Measurements from ENCODE around the gene PERM1. TPM values are rescaled to one million over a fixed set of nuclear protein-coding genes. Genes with fewer than 3 reads are reported as not detected.
"Not testable (repeated sequence)": the region's sequence is repeated elsewhere in the genome, so short reads cannot be mapped to it uniquely, and the experiment has no call there.

PERM1 gene
- total RNA-seq, 2 donors from 2014 or later, result not detected

DNA sequence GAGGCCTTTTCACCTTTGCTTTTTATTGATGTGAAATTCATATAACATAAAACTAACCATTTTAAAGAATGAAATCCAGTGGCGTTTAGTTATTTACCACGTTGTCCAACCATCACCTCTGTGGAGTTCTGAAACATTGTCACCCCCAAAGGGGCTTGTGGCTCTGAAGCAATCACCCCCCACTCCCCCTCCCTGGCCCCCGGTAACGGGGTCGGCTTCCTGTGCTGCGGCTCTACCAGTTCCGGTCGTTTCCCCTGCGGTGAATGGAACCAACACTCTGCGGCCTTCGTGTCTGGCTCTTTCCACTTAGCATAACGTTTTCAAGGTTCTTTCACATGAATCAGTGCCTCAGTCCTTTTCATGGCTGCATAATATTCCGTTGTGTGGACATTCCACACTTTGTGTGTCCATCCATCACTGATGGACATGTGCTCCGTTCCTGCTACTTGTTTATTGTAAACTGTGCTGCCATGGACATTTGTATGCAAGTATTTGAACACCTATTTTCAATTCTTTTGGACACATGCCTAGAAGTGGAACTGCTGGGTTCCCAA is 29.6 kb upstream of the PERM1 start:
- H3K27me3 Mint-ChIP-seq, result no peaks in the 10 kb centered on the region
- no peaks in the 10 kb centered on the region for H3K36me3 Mint-ChIP-seq

DNA sequence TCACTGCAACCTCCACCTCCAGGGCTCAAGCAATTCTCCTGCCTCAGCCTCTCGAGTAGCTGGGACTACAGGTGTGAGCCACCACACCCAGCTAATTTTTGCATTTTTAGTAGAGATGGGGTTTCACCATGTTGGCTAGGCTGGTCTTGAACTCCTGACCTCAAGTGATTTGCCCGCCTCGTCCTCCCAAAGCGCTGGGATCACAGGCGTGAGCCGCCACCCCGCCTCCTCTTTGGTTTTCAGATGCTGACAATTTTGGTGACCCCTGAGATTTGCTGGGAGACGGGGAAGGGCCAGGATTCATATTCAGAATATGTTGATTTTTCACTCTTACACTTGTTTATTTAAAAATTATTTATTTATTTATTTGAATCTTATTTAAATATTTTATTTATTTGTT is 28.2 kb upstream of the PERM1 start:
- not testable (repeated sequence) for ATAC-seq; H3K9me3 Mint-ChIP-seq; H3K36me3 Mint-ChIP-seq; H3K27me3 Mint-ChIP-seq; H3K4me3 Mint-ChIP-seq; DNase-seq (ENCODE audit: low spot score); H3K27ac Mint-ChIP-seq
- H3K4me1 Mint-ChIP-seq (ENCODE audit: low read depth in 2 of 2), result peaks cover 22 to 36% of the 10 kb centered on the region in 2 donors

More for the DNA sequence above, 29.6 kb upstream of the PERM1 start:
- DNase-seq (ENCODE audit: low spot score), result peak; percentile 57
- Mint-ChIP-seq H3K9me3 (peaks cover 3% of the 10 kb centered on the region), H3K27ac (no peak overlapping the region), H3K4me1 (ENCODE audit: low read depth in 2 of 2) (peaks cover 20 to 31% of the 10 kb centered on the region in 2 donors), H3K4me3 (no peak overlapping the region)
- no peak for ATAC-seq

DNA sequence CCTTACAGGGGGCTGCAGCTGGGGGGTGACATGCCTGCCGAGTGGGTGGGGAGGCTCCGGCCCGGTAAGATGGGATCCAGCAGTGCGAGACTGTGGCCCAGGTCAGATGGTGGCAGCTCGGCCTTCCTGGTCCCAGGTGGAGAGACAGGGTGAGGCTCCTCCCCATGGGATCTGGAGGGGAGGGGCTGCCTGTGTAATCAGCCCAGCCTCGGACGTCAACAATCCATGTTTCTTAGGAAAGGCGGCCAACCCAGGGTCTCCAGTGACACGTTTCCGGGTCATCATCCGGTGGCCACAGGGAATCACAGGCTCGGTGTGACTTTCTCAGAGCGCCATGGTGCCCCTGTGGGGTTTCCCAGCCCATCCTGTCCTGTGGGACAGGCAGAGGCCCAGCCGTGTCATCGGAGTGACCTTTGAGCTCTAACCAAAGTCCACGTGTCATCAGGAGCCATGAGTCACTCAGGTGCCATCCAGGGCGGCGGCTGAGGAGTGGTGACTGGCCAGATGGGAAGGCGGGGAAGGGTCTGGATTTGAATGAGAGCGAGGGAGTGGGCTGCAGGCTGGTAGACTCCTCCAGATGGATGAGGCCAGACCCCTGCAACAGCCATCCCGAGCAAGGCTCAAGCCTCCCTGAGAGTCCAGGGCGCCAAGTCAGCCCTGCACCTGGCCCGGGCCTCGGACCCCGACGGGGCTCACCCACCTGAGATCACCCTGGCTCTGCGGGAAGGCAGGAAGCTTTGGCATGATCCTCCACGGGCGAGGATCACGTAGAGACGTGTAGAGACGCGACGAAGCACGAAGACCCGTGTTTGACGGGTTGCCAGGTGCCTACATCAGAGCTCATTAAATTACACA is 24.6 kb upstream of the PERM1 start:
- H3K27me3 Mint-ChIP-seq, result peaks cover 8 to 11% of the 10 kb centered on the region in 2 donors

DNA sequence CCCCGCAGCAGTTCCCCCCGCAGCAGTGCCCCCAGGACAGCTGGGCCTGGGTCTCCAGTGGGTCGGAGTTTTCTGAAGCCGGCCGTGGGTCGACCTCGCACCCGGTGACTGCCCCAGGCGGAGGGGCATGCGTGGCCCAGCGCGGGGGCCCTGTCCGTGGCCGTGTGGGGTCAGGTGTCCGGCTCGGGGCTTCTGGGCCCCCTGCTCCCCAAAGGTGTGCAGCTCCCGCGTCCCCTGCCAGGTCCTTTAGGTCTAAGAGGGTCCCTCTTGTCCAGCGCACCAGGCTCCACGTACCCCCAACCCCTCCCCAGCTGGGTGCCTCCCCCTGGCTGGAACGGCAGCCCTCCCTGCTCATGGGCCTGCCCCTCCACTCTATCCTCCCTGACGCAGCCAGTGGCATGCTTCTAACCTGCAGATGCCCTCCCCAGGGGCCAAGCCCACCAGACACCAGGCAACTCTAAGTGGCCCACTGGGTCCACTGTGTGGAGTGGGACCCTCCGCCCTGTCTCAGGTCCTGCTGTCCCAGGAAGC is 23.9 kb upstream of the PERM1 start:
- Mint-ChIP-seq H3K4me1 (ENCODE audit: low read depth in 2 of 2) (peaks cover 15 to 19% of the 10 kb centered on the region in 2 donors), H3K27me3 (peaks cover 8 to 11% of the 10 kb centered on the region in 2 donors), H3K9me3 (peaks cover 3% of the 10 kb centered on the region), H3K36me3 (no peaks in the 10 kb centered on the region), H3K4me3 (no peak overlapping the region), H3K27ac (peak overlapping the region in 1 of 2 donors; percentile 73)
- DNase-seq (ENCODE audit: low spot score), result peak; percentile 59
- no peak for ATAC-seq

More for the DNA sequence above, 24.6 kb upstream of the PERM1 start:
- Mint-ChIP-seq H3K9me3 (peaks cover 3% of the 10 kb centered on the region), H3K27ac (peak overlapping the region in 1 of 2 donors; percentile 73), H3K4me1 (ENCODE audit: low read depth in 2 of 2) (peaks cover 15 to 19% of the 10 kb centered on the region in 2 donors), H3K4me3 (no peak overlapping the region), H3K36me3 (no peaks in the 10 kb centered on the region)
- ATAC-seq (no peak), DNase-seq (ENCODE audit: low spot score) (peak; percentile 56)

DNA sequence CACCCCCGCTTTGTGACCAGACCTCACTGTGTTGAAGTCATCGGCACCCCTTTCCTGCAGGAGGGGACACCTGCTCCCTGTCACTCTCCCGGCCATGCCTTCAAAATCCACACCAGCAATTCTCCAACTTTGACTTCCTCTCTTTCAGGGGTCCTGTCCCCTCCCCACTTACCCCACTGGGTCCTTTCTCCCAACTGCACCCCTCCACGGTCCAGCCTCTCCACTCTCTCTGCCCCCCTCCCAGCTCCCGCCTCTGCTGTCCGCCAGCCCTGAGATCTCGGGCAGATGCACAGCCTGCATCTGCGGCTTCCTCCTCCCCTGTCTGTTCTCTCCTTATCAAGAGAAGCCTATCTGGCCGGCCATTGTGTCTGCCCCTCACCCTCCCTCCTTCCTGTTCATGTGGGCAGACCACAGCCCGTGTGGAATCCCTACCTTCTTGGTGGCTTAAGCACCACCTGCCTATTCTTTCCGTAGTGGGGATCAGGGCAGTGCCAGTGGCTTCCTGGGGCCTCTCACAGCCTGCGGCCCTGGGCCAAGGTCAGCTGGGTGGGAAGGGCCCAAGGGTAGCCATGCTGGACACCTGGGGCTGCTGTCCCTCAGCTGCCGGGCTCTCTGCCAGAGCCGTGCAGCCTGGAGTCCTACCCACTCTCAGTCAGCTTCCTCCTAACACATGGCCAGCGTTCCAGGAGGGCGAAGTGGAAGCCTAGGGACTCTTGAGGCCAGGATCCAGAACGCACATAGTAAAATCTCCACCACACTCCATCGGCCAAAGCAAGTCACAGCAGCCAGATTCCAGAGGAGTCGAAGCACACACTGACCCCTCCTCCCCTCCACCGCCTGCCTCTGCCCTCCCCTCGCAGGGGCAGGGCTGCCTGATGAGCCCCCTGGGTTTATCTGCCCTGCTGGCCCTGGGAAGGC is 23.1 kb upstream of the PERM1 start:
- H3K9me3 Mint-ChIP-seq, result peaks cover 3% of the 10 kb centered on the region
- DNase-seq (ENCODE audit: low spot score) (peak; percentile 58), ATAC-seq (peak in 1 of 2 donors; percentile 15)
- H3K4me3 Mint-ChIP-seq, result peak overlapping the region; percentile 24
- no peaks in the 10 kb centered on the region for H3K36me3 Mint-ChIP-seq
- H3K27me3 Mint-ChIP-seq, result peaks cover 8 to 11% of the 10 kb centered on the region in 2 donors
- peak overlapping the region in 1 of 2 donors; percentile 77 for H3K27ac Mint-ChIP-seq
- peaks cover 15 to 21% of the 10 kb centered on the region in 2 donors for H3K4me1 Mint-ChIP-seq (ENCODE audit: low read depth in 2 of 2)

DNA sequence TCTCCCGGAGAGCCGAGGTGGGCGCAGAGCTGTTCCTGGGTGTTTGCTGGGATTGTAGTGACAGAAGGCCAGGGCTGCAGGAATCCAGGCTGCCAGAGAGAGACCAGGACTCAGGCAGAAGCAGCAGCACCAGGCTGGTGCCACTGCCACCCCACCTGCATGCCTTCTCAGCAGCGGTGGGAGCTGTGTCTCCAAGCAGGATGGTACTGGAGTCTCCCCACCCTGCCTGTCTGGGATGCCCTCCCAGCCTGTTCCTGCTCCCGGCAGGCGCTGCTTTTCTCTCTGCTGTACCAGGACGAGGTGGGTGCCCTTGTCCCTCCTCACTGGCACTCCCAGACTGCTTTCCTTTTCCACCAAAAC is 22.5 kb upstream of the PERM1 start:
- Mint-ChIP-seq H3K4me1 (ENCODE audit: low read depth in 2 of 2) (peaks cover 15 to 21% of the 10 kb centered on the region in 2 donors), H3K27ac (peak overlapping the region in 1 of 2 donors; percentile 77), H3K9me3 (peaks cover 3% of the 10 kb centered on the region), H3K27me3 (peaks cover 8 to 11% of the 10 kb centered on the region in 2 donors), H3K4me3 (peak overlapping the region; percentile 24), H3K36me3 (no peaks in the 10 kb centered on the region)
- DNase-seq (ENCODE audit: low spot score) (peak; percentile 23), ATAC-seq (no peak)

DNA sequence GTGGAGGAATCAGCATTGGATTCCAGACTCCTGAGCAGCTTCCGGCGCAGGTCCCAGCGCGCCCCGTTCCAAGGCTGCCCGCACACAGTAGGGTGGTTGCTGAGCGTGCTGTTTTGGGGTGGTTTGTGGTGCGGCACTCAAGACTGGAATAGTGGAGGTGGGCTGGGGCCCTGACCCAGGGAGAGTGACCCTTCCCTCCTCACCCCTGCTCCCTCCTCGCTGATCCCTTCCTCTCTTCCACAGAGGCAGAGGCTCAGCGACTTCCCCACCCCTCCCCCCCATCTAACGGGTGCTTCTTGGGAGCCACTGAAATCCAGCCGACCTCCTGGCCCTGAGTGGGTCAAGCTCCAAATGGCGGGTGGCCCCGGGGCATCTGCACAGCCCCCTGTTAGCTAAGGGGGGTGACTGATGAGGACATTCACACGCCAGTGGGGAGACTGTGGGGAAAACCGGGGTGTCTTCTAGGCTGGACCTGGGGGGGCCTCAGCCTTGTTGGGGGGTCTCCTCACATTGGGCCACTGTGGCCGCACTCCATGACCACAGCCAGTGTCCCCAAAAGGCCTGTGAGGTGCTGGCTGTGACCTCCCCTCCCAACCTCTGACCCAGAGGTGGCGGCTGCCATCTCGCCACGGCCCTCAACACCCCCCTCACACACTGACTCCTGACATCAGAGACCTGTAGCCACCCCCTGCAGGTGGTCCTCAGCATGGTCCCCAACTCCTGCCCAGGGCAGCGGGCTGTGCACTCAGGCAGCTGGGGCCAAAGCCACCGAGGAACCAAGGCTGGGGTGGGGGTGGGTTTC is 21.9 kb upstream of the PERM1 start:
- Mint-ChIP-seq H3K27ac (no peak overlapping the region), H3K27me3 (peaks cover 8 to 11% of the 10 kb centered on the region in 2 donors), H3K9me3 (no peaks in the 10 kb centered on the region), H3K4me1 (ENCODE audit: low read depth in 2 of 2) (peaks cover 9 to 16% of the 10 kb centered on the region in 2 donors), H3K36me3 (no peaks in the 10 kb centered on the region), H3K4me3 (no peak overlapping the region)
- ATAC-seq (no peak), DNase-seq (ENCODE audit: low spot score) (peak; percentile 56)

DNA sequence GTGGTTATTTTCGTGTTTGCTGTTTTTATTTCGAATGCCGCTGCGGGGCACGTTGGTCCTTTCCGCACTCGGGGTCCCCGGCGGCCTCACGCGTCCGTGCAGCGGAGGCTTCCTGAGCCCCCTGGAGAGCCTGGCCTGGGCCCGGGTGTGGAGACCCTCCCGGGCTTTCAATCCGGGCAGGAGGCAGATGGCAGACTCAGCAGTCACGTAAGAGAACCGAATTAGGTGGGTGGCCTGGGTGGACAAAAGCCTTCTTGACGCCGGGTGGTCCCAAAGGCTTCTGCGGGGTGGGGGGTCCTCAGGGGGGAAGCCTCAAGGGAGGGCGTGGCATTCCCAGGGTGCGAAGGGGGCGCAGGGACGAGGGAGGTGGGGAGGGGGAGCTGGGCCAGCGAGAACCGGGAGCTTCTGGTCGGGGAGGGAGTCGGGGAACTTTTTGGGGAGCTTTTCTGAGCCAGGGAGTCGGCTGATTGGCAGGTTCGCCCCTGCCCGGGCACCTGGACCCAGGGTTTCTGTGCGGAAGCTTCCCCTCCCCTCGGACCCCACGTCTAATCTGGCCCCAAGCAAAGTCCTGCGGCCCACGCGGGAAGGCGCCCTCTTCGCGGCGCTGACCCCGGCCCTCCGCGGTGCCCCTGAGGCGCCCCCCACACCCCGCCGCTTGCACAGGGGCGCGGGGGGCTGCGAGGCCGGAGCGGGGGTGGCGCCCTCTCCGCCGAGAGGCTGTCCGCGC is 19.3 kb upstream of the PERM1 start:
- H3K9me3 Mint-ChIP-seq, result no peaks in the 10 kb centered on the region
- peak overlapping the region; percentile 58 for H3K4me3 Mint-ChIP-seq
- H3K4me1 Mint-ChIP-seq (ENCODE audit: low read depth in 2 of 2), result peaks cover 9 to 15% of the 10 kb centered on the region in 2 donors
- H3K36me3 Mint-ChIP-seq, result no peaks in the 10 kb centered on the region
- no peak for ATAC-seq
- peaks cover 10 to 11% of the 10 kb centered on the region in 2 donors for H3K27me3 Mint-ChIP-seq
- H3K27ac Mint-ChIP-seq, result no peak overlapping the region
- no peak for DNase-seq (ENCODE audit: low spot score)

DNA sequence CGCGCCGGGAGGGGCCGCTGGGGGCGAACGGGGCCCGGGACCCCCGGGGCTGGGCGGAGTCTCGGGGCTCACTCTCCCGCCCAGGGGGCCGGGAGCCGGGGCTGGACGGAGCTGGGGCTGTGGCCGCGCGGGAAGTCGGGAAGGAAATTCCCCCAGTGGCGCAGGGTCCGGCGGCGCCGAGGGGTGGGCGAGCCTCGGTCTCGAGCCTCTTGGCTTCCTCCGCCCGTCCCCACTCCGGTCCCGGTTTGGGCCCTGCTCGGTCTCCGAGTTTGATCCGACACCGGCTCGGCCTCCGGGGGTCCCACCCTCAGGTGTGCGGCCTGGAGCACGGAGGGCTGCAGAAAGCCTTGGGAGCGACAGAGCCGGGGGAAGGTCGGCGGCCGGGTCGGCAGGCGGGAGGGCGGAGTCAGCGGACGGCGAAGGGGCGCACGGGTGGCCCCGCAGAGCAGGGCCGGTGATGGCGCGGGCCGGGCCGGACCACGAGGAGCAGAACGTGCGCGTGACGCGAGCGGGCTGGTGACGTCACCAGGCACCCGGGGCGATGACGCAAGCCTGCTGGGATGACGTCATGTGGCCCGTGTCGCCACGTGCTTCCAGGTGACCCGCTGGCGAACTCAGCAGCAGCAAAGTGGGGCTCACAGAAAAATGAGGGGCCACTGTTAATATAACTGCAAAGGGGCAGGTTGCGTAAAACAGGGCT is 18.6 kb upstream of the PERM1 start:
- H3K4me3 Mint-ChIP-seq, result peak overlapping the region; percentile 58
- peaks cover 9 to 16% of the 10 kb centered on the region in 2 donors for H3K4me1 Mint-ChIP-seq (ENCODE audit: low read depth in 2 of 2)
- H3K27me3 Mint-ChIP-seq, result peaks cover 14 to 17% of the 10 kb centered on the region in 2 donors
- ATAC-seq (peak; percentile 1 to 36), DNase-seq (ENCODE audit: low spot score) (peak; percentile 64)
- no peak overlapping the region for H3K27ac Mint-ChIP-seq
- no peaks in the 10 kb centered on the region for H3K36me3 Mint-ChIP-seq
- no peaks in the 10 kb centered on the region for H3K9me3 Mint-ChIP-seq

DNA sequence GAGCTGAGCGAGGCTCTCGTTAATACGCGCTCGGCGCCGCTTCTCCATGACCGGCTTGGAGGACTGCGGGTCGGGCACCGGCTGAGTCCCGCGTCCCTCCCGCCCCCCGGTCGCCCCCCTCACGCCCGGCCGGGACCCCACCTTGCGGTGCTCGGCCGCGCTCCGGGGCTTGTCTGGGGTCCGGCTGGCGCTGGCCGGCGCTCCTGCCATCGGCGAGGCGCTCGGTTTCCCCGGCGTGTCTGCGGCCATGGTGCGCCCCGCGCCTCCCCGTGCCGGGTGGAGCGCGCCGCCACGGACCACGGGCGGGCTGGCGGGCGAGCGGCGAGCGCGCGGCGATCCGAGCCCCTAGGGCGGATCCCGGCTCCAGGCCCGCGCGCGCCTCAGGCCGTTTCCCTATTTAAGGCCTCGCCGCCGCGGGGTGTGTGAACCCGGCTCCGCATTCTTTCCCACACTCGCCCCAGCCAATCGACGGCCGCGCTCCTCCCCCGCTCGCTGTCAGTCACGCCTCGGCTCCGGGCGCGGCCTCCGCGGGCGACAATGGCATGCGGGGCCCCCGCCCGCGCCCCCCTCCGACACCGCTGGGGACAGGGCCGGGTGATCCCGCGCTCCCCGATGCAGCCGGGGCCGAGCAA is 17.9 kb upstream of the PERM1 start, which contains the start of gene HES4:
Gene HES4 (minus strand): TSS at position 373 of the 632 bp plus-strand sequence. CDS start 124 bp downstream, at position 249.
- no peak within 1 kb of the TSS for H3K27ac Mint-ChIP-seq
- H3K4me3 Mint-ChIP-seq, result peak within 1 kb of the TSS; percentile 58
- peaks cover 4 to 11% of the 10 kb centered on the region in 2 donors for H3K4me1 Mint-ChIP-seq (ENCODE audit: low read depth in 2 of 2)

DNA sequence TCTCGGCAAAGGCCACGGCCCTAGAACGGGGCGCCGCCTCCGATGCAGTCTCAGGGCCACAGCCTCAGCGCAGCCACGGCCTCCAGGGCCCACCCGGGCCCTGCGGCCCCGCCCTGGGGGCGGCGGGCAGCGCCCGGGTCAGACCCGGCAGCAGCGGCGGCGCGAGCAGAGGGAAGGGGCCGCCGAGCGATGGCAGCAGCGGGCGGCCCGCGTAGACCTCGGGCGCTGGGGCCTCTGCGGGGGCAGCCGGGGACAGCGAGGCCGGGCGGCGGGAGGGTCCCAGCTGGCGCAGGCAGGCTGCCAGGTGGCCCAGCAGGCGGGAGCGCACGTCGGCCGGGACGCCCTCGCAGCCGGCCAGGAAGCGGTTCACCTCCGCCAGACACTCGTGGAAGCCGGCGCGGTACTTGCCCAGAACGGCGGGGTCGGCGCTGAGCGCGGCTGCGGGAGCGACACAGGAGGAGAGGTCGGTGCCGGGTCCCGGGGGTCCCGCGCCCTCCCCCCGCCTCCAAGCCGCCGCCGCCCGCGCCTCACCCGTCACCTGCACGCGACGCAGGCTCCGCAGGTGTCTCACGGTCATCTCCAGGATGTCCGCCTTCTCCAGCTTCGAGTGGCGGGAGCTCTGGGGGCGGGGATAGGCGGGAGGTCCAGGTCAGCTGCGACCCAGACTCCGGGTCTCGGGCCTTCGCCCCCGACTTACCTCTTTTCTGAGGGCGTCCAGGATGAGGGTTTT is 17.3 kb upstream of the PERM1 start:
- Mint-ChIP-seq H3K27me3 (peaks cover 10 to 15% of the 10 kb centered on the region in 2 donors), H3K4me1 (ENCODE audit: low read depth in 2 of 2) (peaks cover 0 to 7% of the 10 kb centered on the region in 2 donors), H3K4me3 (no peak overlapping the region), H3K36me3 (no peaks in the 10 kb centered on the region), H3K27ac (no peak overlapping the region), H3K9me3 (no peaks in the 10 kb centered on the region)
- ATAC-seq, result no peak
- DNase-seq (ENCODE audit: low spot score), result peak; percentile 60

More for the DNA sequence above, 17.9 kb upstream of the PERM1 start, which contains the start of gene HES4:
- Mint-ChIP-seq H3K9me3 (no peaks in the 10 kb centered on the region), H3K27me3 (peaks cover 11 to 17% of the 10 kb centered on the region in 2 donors), H3K36me3 (no peaks in the 10 kb centered on the region)
- ATAC-seq (peak; percentile 56 to 75), DNase-seq (ENCODE audit: low spot score) (peak; percentile 61)

Data from natural killer cell treated with Interleukin-12 subunit alpha and Interleukin-12 subunit beta and Interleukin-15 and Interleukin-18, amount 100 ng/mL, for 72 hours (primary cell).